ENCODE data around the gene WNT2B.
"Not testable (repeated sequence)": the region's sequence is repeated elsewhere in the genome, so short reads cannot be mapped to it uniquely, and the experiment has no call there.

DNA sequence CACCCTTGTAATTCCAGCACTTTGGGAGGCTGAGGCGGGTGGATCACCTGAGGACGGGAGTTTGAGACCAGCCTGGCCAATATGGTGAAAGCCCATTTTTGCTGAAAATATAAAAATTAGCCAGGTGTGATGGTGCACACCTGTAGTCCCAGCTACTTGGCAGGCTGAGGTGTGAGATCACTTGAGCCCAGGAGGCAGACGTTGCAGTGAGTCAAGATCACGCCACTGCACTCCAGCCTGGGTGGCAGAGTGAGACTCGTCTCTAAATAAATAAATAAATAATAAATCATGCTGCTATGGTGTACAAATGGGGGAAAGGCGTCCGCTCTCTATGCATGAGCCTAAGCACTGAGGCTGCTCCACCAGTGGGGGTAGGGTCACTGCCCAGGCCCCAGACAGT lies 38.4 kb upstream of the WNT2B start:
- not testable (repeated sequence) for TF ChIP-seq JUN (IDR thresholded peaks at IDR 0.05; ENCODE audit: low read depth, low read length); EP300 (IDR thresholded peaks at IDR 0.05; ENCODE audit: borderline replicate concordance in 1 of 2, low read depth in 2 of 2, low read length in 2 of 2); NRF1 (IDR thresholded peaks at IDR 0.05; ENCODE audit: low read depth, low read length); EZH2 (IDR thresholded peaks at IDR 0.05; ENCODE audit: low read depth, low read length, severe bottlenecking); SP4 (IDR thresholded peaks at IDR 0.05; ENCODE audit: low read length); ASH2L (IDR thresholded peaks at IDR 0.05; ENCODE audit: low read length); SP1 (IDR thresholded peaks at IDR 0.05; ENCODE audit: low read depth, low read length); EGR1 (IDR thresholded peaks at IDR 0.05; ENCODE audit: borderline replicate concordance, low read depth, low read length); RAD21 (IDR thresholded peaks at IDR 0.05 in 1 of 2, conservative IDR thresholded peaks at IDR 0.05 in 1 of 2; ENCODE audit: low read depth in 2 of 2, low read length in 2 of 2); POLR2AphosphoS5 (IDR thresholded peaks at IDR 0.05; ENCODE audit: low read depth, low read length)
- TF ChIP-seq, protein P1, sequence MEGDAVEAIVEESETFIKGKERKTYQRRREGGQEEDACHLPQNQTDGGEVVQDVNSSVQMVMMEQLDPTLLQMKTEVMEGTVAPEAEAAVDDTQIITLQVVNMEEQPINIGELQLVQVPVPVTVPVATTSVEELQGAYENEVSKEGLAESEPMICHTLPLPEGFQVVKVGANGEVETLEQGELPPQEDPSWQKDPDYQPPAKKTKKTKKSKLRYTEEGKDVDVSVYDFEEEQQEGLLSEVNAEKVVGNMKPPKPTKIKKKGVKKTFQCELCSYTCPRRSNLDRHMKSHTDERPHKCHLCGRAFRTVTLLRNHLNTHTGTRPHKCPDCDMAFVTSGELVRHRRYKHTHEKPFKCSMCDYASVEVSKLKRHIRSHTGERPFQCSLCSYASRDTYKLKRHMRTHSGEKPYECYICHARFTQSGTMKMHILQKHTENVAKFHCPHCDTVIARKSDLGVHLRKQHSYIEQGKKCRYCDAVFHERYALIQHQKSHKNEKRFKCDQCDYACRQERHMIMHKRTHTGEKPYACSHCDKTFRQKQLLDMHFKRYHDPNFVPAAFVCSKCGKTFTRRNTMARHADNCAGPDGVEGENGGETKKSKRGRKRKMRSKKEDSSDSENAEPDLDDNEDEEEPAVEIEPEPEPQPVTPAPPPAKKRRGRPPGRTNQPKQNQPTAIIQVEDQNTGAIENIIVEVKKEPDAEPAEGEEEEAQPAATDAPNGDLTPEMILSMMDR (IDR thresholded peaks at IDR 0.05; ENCODE audit: control extremely low read depth in 1 of 3, insufficient read depth in 1 of 3, low read depth in 1 of 3, low read length in 3 of 3), result not testable (repeated sequence)
- TF ChIP-seq, protein P2, sequence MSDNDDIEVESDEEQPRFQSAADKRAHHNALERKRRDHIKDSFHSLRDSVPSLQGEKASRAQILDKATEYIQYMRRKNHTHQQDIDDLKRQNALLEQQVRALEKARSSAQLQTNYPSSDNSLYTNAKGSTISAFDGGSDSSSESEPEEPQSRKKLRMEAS (IDR thresholded peaks at IDR 0.05), result not testable (repeated sequence)
- TF ChIP-seq, protein P3, sequence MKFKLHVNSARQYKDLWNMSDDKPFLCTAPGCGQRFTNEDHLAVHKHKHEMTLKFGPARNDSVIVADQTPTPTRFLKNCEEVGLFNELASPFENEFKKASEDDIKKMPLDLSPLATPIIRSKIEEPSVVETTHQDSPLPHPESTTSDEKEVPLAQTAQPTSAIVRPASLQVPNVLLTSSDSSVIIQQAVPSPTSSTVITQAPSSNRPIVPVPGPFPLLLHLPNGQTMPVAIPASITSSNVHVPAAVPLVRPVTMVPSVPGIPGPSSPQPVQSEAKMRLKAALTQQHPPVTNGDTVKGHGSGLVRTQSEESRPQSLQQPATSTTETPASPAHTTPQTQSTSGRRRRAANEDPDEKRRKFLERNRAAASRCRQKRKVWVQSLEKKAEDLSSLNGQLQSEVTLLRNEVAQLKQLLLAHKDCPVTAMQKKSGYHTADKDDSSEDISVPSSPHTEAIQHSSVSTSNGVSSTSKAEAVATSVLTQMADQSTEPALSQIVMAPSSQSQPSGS (IDR thresholded peaks at IDR 0.05; ENCODE audit: low read length), result not testable (repeated sequence)
